ENCODE measurements around the gene FAM120AOS. TPM values are rescaled to one million over a fixed set of nuclear protein-coding genes. Genes with fewer than 3 reads are reported as not detected.

Gene FAM120AOS
- total RNA-seq, 3 donors from 2014 or later = 60.3 to 70.4 (median 62.9) TPM

DNA sequence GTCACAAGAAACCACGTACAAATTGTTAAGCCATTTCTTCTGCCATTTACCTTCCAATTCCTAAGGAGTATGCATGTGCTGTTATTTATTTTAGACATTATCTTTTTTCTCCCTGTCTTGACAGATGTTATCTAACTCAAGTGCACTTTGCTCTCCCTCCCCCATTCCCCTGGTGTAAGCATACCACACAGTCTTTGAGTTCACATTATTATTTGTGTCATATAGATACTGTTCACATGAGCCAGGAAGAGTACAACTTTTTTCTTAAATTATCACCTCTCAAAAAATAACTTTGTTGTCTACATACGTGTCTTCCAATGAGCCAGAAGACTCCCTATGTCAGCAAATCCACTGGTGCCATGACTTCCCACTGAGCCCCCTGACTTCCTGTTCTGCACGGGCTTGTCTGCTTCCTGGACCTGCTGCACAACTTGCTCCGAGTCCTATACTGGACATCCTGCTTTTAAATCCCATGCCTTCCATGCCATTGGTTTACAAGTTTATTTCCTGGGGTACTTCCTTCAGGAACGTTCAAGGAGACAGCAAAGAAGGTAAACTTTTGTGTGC, 21.8 kb downstream of the FAM120AOS start:
- H3K27me3 ChIP-seq = no peaks in the 10 kb centered on the region
- H3K27ac ChIP-seq = no peak overlapping the region
- H3K9me3 ChIP-seq = no peaks in the 10 kb centered on the region
- no peaks in the 10 kb centered on the region for H3K4me1 ChIP-seq
- intact Hi-C loops (cut with DNase I; ENCODE audit: low total_unique reads) = no loop called here
- DNase-seq (ENCODE audit: low spot score in 2 of 2) = no peak
- H3K4me3 ChIP-seq = no peak overlapping the region
- H3K36me3 ChIP-seq = no peaks in the 10 kb centered on the region
- no peak for TF ChIP-seq POLR2AphosphoS5 (IDR thresholded peaks at IDR 0.05)
- no peak for TF ChIP-seq CTCF (IDR thresholded peaks at IDR 0.05)
- TF ChIP-seq POLR2A (IDR thresholded peaks at IDR 0.05) = no peak

GRCh38 chr9:93427655-93428379, 25.6 kb downstream of the FAM120AOS start:
- TF ChIP-seq CTCF (IDR thresholded peaks at IDR 0.05) = no peak
- TF ChIP-seq POLR2AphosphoS5 (IDR thresholded peaks at IDR 0.05) = no peak
- TF ChIP-seq POLR2A (IDR thresholded peaks at IDR 0.05) = no peak
- H3K4me1 ChIP-seq = no peaks in the 10 kb centered on the region
- intact Hi-C loops (cut with DNase I; ENCODE audit: low total_unique reads) = no loop called here

GRCh38 chr9:93422977-93423616, 30.3 kb downstream of the FAM120AOS start:
- no peak overlapping the region for H3K27ac ChIP-seq
- no peaks in the 10 kb centered on the region for H3K36me3 ChIP-seq
- TF ChIP-seq POLR2AphosphoS5 (IDR thresholded peaks at IDR 0.05) = no peak
- TF ChIP-seq POLR2A (IDR thresholded peaks at IDR 0.05) = no peak
- TF ChIP-seq CTCF (IDR thresholded peaks at IDR 0.05) = no peak
- intact Hi-C loops (cut with DNase I; ENCODE audit: low total_unique reads) = no loop called here
- no peaks in the 10 kb centered on the region for H3K4me1 ChIP-seq
- DNase-seq (ENCODE audit: low spot score in 2 of 2) = no peak
- H3K9me3 ChIP-seq = no peaks in the 10 kb centered on the region
- H3K4me3 ChIP-seq = no peak overlapping the region
- no peaks in the 10 kb centered on the region for H3K27me3 ChIP-seq

More at GRCh38 chr9:93427655-93428379, 25.6 kb downstream of the FAM120AOS start:
- no peak overlapping the region for H3K27ac ChIP-seq
- DNase-seq (ENCODE audit: low spot score in 2 of 2) = no peak
- H3K36me3 ChIP-seq = no peaks in the 10 kb centered on the region
- H3K27me3 ChIP-seq = no peaks in the 10 kb centered on the region
- H3K9me3 ChIP-seq = no peaks in the 10 kb centered on the region
- no peak overlapping the region for H3K4me3 ChIP-seq

GRCh38 chr9:93419023-93419422, 34.4 kb downstream of the FAM120AOS start:
- intact Hi-C loops (cut with DNase I; ENCODE audit: low total_unique reads) = no loop called here
- Histone ChIP-seq H3K4me1 (no peaks in the 10 kb centered on the region), H3K9me3 (peaks cover 5 to 8% of the 10 kb centered on the region in 2 donors)

More at GRCh38 chr9:93419023-93419422, 34.4 kb downstream of the FAM120AOS start:
- Histone ChIP-seq H3K4me3 (no peak overlapping the region), H3K27me3 (no peaks in the 10 kb centered on the region), H3K36me3 (no peaks in the 10 kb centered on the region), H3K27ac (no peak overlapping the region)
- no peak for DNase-seq (ENCODE audit: low spot score in 2 of 2)
- TF ChIP-seq CTCF (IDR thresholded peaks at IDR 0.05) = no peak
- TF ChIP-seq POLR2AphosphoS5 (IDR thresholded peaks at IDR 0.05) = no peak
- no peak for TF ChIP-seq POLR2A (IDR thresholded peaks at IDR 0.05)

Measured in breast epithelium (tissue), 4 donors.